Astrocyte (in vitro differentiated cells and primary cell): ENCODE results near the gene RPL13. TPM values are rescaled to one million over a fixed set of nuclear protein-coding genes. Genes with fewer than 3 reads are reported as not detected.

Experiments used
- DNase-seq: peaks from one replicate; pipeline ENCODE4 v3.0.0-alpha.2; 2010; ENCODE audit warnings: low read depth
- FAIRE-seq: peaks from 2 replicates; lab custom pipeline; 2011; peaks lifted over from hg19 to GRCh38; lab: Jason Lieb, UNC
- H2AFZ ChIP-seq: 2 replicates; pipeline ENCODE4 v1.6.0; 2012; ENCODE audit warnings: low read depth, low read length, inconsistent platforms
- H3K27ac ChIP-seq: 2 replicates; pipeline ENCODE4 v1.5.1; 2011; ENCODE audit warnings: low read depth, low read length, inconsistent platforms
- H3K27me3 ChIP-seq: 2 replicates; pipeline ENCODE4 v1.6.0; 2011; ENCODE audit warnings: low read length, inconsistent platforms; ENCODE audit not compliant: insufficient read depth
- H3K36me3 ChIP-seq: 2 replicates; pipeline ENCODE4 v1.5.1; 2011; ENCODE audit warnings: low read length, inconsistent platforms; ENCODE audit not compliant: insufficient read depth
- H3K4me1 ChIP-seq: 2 replicates; pipeline ENCODE4 v1.5.1; 2011; ENCODE audit warnings: low read length, inconsistent platforms; ENCODE audit not compliant: insufficient read depth
- H3K4me2 ChIP-seq: 2 replicates; pipeline ENCODE4 v1.6.0; 2012; ENCODE audit warnings: low read length, inconsistent platforms
- H3K4me3 ChIP-seq: 2 replicates; pipeline ENCODE4 v1.5.1; 2011; ENCODE audit warnings: low read depth, mild to moderate bottlenecking, low read length, inconsistent platforms; ENCODE audit not compliant: insufficient read depth
- H3K79me2 ChIP-seq: 2 replicates; pipeline ENCODE4 v1.6.0; 2012; ENCODE audit warnings: mild to moderate bottlenecking, low read length, inconsistent platforms; ENCODE audit not compliant: insufficient read depth
- H3K9ac ChIP-seq: 2 replicates; pipeline ENCODE4 v1.6.0; 2012; ENCODE audit warnings: mild to moderate bottlenecking, low read length, inconsistent platforms
- H3K9me3 ChIP-seq: 2 replicates; pipeline ENCODE4 v1.5.1; 2012; ENCODE audit warnings: low read depth, mild to moderate bottlenecking, low read length, inconsistent platforms; ENCODE audit not compliant: insufficient read depth
- H4K20me1 ChIP-seq: 2 replicates; pipeline ENCODE4 v1.6.0; 2012; ENCODE audit warnings: low read length, inconsistent platforms; ENCODE audit not compliant: insufficient read depth
- H3K27ac Mint-ChIP-seq: one replicate; pipeline ENCODE4 v1.8.0; 2021; ENCODE audit warnings: mild to moderate bottlenecking, mixed read lengths; ENCODE audit not compliant: unreplicated experiment
- H3K27me3 Mint-ChIP-seq: one replicate; pipeline ENCODE4 v1.8.0; 2021; ENCODE audit warnings: low read depth, mixed read lengths; ENCODE audit not compliant: unreplicated experiment
- H3K36me3 Mint-ChIP-seq: one replicate; pipeline ENCODE4 v1.8.0; 2021; ENCODE audit warnings: low read depth, mixed read lengths; ENCODE audit not compliant: unreplicated experiment
- H3K4me1 Mint-ChIP-seq: one replicate; pipeline ENCODE4 v1.8.0; 2021; ENCODE audit warnings: low read depth, mixed read lengths; ENCODE audit not compliant: unreplicated experiment
- H3K4me3 Mint-ChIP-seq: one replicate; pipeline ENCODE4 v1.8.0; 2021; ENCODE audit warnings: mild to moderate bottlenecking, moderate library complexity, mixed read lengths; ENCODE audit not compliant: unreplicated experiment
- H3K9me3 Mint-ChIP-seq: one replicate; pipeline ENCODE4 v1.8.0; 2021; ENCODE audit warnings: mild to moderate bottlenecking, mixed read lengths; ENCODE audit not compliant: unreplicated experiment
- CTCF ChIP-seq: IDR thresholded peaks from 2 replicates; pipeline ENCODE4 v1.5.1; 2011; ENCODE audit warnings: low read depth, mild to moderate bottlenecking, inconsistent platforms, low read length, moderate library complexity; ENCODE audit not compliant: insufficient read depth
- EZH2 ChIP-seq: IDR thresholded peaks from 2 replicates; pipeline ENCODE4 v1.6.1; 2012; ENCODE audit warnings: mild to moderate bottlenecking, low read length, inconsistent platforms; ENCODE audit not compliant: insufficient read depth
- total RNA-seq: library from RNA; stranded (reverse); gene quantifications from 2 replicates; pipeline ENCODE4 v1.2.1, GENCODE V29; 2021

RPL13 gene
- total RNA-seq, 1 donor from 2014 or later: 1,239 TPM

- H3K36me3 ChIP-seq: peaks cover 25% of the 10 kb centered on the region
- no peak for FAIRE-seq
- H3K4me3 Mint-ChIP-seq: no peak overlapping the region
- peaks cover 8% of the 10 kb centered on the region for H4K20me1 ChIP-seq
- H3K27me3 Mint-ChIP-seq: no peaks in the 10 kb centered on the region
- no peaks in the 10 kb centered on the region for H3K79me2 ChIP-seq
- peaks cover 21% of the 10 kb centered on the region for H3K36me3 Mint-ChIP-seq
- DNase-seq: no peak
- no peak for TF ChIP-seq EZH2
- TF ChIP-seq CTCF: no peak
- H3K4me2 ChIP-seq: no peak overlapping the region
- no peak overlapping the region for H3K27ac Mint-ChIP-seq
- H3K4me1 ChIP-seq: no peaks in the 10 kb centered on the region
- no peak overlapping the region for H3K9ac ChIP-seq
- H3K9me3 ChIP-seq: no peaks in the 10 kb centered on the region
- no peaks in the 10 kb centered on the region for H3K27me3 ChIP-seq
- H3K4me3 ChIP-seq: no peak overlapping the region
- no peaks in the 10 kb centered on the region for H3K4me1 Mint-ChIP-seq
- H3K9me3 Mint-ChIP-seq: no peaks in the 10 kb centered on the region
- H2AFZ ChIP-seq: no peak overlapping the region
- no peak overlapping the region for H3K27ac ChIP-seq
Observed at GRCh38 chr16:89550421-89551007, 10.0 kb upstream of the RPL13 start.

DNA sequence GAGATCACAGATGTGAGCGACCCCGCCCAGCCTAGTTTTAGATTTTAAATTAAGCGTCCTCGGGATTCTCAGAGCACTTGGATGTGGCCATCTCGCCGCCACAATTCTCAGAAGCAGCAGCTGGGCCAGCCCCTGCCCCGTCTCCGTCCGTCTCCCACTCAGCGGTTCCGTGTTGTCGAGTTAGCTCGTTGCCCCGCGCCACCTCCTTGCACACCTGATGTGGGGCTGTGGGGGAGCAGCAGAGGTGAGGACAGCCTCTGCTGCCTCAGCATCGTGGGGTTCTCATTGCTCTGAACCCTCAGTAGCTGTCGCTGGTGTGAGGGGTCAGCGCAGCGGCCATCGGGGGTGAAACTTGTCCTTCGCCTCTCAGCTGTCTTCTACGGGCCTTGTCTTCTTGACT, 8.2 kb upstream of the RPL13 start:
- Mint-ChIP-seq H3K27me3 (no peaks in the 10 kb centered on the region), H3K9me3 (no peaks in the 10 kb centered on the region), H3K4me3 (peak overlapping the region; percentile 27), H3K36me3 (peaks cover 32% of the 10 kb centered on the region), H3K27ac (no peak overlapping the region), H3K4me1 (no peaks in the 10 kb centered on the region)
- Histone ChIP-seq H3K4me1 (peaks cover 7% of the 10 kb centered on the region), H3K9ac (no peak overlapping the region), H3K9me3 (no peaks in the 10 kb centered on the region), H2AFZ (no peak overlapping the region), H3K79me2 (no peaks in the 10 kb centered on the region), H3K4me3 (no peak overlapping the region), H3K36me3 (peaks cover 24% of the 10 kb centered on the region), H4K20me1 (peaks cover 8% of the 10 kb centered on the region), H3K27ac (no peak overlapping the region), H3K4me2 (no peak overlapping the region), H3K27me3 (no peaks in the 10 kb centered on the region)
- TF ChIP-seq EZH2: no peak
- no peak for TF ChIP-seq CTCF
- DNase-seq (no peak), FAIRE-seq (no peak)

GRCh38 chr16:89552913-89553312, 7.6 kb upstream of the RPL13 start:
- Histone ChIP-seq H3K36me3 (peaks cover 24% of the 10 kb centered on the region), H2AFZ (no peak overlapping the region), H3K4me3 (no peak overlapping the region), H3K9ac (no peak overlapping the region), H3K27me3 (no peaks in the 10 kb centered on the region), H3K4me1 (peaks cover 12% of the 10 kb centered on the region), H3K79me2 (no peaks in the 10 kb centered on the region), H4K20me1 (peaks cover 8% of the 10 kb centered on the region), H3K9me3 (no peaks in the 10 kb centered on the region), H3K4me2 (no peak overlapping the region), H3K27ac (no peak overlapping the region)
- Mint-ChIP-seq H3K4me3 (no peak overlapping the region), H3K4me1 (peaks cover 3% of the 10 kb centered on the region), H3K27ac (no peak overlapping the region), H3K36me3 (peaks cover 37% of the 10 kb centered on the region), H3K27me3 (no peaks in the 10 kb centered on the region), H3K9me3 (no peaks in the 10 kb centered on the region)
- DNase-seq: no peak
- FAIRE-seq: no peak
- no peak for TF ChIP-seq CTCF
- TF ChIP-seq EZH2: no peak
